ENCODE data around the gene EYS.
"Not testable (repeated sequence)": the region's sequence is repeated elsewhere in the genome, so short reads cannot be mapped to it uniquely, and the experiment has no call there.

EYS gene

DNA sequence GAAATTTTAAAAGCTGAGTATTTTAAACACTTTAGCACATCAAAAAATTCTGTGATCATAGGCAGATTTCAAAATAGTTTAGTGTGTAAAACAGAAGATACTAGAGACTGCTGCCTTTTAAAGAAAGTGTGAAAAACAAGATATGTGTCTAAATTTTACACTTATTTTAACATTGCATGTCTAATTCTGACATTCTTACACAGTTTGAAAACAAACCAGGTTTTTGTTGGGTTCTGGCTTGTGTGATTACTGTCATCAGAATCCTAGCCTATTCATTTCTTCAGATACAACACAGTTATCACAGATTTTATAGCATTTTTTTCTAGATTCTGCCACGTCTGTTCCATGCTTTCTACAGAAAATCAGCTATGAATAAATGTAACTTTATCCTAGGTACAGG is 257.1 kb downstream of the EYS start:
- no peak for DNase-seq

DNA sequence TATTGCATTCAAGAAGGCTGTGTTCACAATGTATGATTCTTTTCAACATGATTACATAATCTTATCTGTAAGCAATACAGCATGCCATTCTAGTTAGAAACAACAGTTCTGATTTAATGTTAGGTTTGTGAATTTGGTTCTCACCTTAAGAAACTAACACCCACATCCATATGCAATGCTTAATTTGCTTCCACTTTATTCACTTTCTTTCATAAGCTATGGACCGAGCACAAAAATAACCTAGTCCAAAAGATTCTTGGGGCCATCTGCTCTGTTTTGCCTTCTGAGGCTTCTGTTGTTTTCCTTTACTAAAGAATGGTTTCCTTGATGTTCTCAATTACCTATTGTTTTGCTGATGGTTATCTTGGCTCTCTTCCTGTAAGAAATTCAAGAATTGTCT is 258.2 kb downstream of the EYS start:
- DNase-seq = no peak

DNA sequence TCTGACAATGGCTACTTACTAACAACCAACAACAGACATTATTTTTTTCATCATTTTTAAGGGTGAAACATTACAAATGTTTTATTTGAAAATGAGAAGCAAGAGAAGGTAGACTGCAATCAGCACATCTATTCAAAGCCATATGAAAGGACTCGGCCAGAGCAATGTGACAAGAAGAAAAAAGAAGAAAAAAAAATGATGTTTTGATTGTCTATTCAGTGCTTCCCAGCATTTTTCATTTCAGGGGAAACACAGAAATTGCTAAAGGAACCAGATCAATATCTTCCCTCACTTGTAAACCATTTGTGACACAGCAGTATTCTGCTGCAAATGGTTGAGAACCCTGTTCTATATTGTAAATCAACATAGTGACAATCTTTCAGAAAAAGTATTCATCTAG is 270.7 kb downstream of the EYS start:
- DNase-seq = no peak

DNA sequence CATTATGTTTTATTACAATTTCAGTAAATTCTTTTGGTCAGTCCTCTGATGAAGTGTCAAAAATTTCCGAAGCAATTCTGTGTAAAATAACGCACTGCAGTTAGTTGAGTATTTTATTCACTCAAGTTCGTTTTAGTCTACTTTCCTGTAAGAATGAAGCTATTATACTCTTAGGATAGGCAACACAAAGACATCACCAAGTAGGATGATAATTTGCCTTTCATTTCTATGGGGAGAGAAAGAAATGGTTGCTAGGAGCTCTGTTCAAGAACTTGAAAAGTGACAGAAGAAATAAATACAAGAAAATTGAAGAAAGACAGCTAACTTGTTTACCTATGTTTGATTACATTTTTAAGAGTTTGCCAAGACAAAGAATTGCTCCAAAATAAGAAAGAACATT is 290.4 kb downstream of the EYS start:
- no peak for DNase-seq

DNA sequence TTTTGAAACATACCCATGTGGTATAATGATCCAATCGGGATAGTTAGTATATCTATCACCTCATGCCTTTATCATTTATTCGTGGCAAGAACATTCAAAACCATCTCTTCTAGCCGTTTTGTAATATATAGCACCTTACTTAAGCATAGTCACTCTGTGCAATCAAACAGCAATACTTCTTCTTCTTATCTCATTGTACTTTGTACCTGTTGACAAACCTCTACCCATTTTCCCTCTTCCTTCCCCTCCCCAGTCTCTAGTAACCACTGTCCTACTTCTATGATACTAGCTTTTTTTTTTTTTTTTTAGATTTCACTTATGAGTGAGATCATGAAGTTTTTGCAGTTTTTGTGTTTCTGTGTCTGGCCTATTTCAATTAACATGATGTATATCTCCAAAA is 296.7 kb downstream of the EYS start:
- DNase-seq = no peak

DNA sequence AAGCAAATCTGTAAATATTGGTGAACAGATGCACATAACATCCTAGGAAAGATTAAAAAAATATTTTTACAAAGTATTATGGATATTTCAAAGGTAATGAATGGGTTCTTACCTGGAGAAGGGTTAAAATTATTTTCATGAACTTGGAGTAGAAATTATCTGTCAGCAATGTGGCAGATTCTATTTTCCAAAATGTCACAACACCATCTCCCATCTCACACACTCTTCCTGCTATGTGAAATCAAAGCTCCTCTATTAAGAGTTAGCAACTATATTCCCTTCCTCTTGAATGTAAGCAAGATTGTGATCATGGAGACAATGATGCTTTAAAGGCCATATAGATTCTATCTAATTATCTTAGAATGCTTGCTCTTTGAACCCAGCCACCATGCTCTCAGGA is 304.5 kb downstream of the EYS start:
- DNase-seq = no peak

DNA sequence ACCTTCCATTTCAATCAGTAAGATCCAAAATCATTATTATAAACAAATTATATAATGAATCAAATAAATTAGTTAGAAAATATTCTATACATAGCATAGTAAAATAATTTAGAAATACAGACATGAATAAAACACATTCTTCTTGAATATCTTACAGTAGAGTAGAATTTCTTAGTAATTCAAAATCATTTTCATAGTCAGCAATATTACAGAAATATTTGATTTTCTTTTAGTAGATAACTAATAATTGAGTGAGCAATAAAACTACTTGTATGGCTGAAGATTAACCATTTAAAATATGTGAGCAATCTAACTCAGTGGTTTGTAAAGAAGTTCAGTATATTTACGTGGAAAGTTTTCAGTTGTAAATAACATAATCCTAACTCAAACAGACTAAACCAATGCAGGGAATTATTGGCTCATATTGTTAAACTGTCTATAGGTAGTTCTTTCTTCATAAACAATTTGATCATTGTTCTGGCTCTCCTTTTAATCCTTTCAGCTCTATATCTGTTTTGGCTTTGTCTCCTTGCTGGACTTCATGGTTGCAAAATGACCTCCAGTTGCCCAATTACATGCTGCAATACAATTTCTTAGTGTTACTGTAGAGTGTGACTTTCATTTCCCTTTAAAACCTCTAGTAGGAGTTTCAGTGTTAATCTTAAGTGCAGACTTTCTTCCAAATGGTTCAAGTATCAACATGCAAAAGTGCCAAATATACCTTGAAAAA is 307.5 kb downstream of the EYS start:
- no peak for DNase-seq

DNA sequence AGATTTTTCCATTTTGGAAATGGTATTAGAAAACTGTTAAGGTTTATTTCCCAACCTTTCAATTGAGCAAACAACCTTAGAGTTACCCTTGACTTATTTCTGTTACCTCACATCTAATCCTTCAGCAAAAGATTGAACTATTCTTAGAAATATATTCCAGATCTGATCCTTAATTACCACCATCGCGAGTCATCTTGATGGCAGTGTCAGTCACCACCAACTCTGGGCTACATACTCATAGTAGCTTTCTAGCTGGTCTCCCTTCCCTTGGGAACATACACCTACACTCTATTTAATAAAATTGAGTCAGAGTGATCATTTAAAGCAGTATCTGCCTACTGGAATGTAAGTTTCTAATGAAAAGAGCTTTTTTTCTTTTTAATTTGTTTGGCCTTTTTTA is 308.2 kb downstream of the EYS start:
- no peak for DNase-seq

DNA sequence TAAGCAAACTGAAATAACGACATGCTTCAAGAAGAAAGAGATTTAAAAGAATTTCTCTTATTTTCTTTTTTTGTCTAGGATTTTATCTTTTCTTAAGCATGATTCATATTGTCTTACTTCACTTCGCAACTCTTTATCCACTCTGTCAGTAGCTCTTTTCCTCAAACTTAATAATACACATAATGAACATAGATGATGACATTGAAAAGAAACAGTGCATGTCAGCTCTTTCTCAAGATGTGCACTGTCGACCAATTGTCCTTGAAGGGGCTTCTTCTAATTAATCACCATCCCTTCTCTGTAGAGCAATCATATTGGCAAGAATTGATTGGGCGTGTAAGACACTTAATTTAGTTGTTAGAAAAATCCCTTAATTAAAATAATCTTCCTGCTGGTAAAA is 356.5 kb downstream of the EYS start:
- DNase-seq = no peak

DNA sequence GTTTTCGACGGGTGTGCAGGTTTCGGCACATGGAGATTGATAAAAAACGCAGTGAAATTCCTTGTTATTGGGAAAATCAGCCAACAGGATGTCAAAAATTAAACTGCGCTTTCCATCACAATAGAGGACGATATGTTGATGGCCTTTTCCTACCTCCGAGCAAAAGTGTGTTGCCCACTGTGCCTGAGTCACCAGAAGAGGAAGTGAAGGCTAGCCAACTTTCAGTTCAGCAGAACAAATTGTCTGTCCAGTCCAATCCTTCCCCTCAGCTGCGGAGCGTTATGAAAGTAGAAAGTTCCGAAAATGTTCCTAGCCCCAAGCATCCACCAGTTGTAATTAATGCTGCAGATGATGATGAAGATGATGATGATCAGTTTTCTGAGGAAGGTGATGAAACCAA is 404.4 kb downstream of the EYS start:
- DNase-seq = not testable (repeated sequence)

DNA sequence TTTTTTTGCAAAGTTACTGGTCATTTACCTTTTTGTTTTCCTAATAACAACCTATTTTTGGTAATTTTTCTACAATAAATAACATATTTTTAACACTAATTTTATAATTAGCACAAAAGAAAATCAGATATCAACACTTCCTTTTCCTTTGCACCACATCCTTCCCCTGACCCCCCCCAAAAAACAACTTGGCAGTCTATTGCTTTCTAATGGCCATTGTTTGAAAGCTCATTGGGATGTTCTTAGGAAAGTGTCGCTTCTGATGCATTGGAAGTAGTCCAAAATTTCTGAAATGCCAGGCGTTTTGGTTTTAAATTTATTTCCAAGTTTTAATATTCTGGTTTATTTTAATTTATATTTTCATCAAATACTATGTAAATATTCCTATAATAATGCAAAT is 407.8 kb downstream of the EYS start:
- DNase-seq = no peak

DNA sequence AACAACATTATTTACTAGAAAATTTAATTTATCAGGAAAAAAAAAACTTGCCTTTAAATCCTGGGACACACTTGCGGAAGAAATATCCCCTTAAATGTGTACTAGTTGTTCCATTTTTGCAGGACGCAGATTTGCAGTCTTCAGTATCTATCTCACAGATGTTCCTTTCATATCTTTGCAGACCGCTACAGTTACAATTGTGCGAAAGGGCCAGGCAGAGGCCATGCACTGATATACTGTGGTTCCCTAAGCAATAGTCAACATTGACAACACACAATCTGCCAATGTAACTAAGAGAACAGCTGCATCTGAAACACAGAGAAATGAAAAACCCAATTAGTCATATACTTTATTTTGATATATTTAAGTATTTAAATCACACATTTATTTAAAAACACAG is 411.2 kb downstream of the EYS start:
- DNase-seq = no peak

DNA sequence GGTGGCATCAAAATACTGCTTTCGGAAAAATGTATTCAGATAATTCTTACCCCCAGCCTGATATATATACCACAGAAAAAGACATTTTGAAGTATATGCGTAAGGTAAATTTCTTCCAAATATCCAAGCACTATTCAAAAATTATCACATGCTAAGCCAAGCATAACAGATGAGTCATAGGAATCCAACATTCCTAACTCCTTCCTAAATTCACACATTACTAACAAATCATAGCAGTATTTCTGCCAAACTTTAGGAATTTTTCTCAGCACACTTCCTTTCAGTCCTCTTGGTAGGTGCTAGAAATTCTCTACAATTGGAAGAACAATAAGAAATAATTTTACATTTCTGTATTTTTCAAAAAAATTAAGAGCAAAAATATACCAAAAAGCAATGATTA is 417.5 kb downstream of the EYS start:
- no peak for DNase-seq

DNA sequence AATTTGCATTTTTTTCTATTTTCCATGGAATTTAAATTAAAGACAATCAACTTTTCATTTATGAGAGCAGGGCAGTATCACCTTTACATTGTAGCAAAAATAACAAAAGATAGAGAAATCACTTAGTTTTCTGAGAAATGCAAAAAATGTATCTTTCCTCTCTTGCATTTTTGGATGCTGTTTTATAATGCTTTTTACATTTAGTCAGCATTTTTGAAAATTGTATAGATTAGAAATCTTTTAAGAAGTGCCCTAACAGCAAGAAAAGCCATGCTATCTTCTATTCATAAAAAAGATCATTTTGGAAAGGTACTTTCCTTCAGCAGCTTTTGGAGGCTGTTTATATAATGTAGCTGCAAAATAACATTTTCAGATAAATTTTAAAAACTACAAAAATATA is 421.8 kb downstream of the EYS start:
- no peak for DNase-seq

DNA sequence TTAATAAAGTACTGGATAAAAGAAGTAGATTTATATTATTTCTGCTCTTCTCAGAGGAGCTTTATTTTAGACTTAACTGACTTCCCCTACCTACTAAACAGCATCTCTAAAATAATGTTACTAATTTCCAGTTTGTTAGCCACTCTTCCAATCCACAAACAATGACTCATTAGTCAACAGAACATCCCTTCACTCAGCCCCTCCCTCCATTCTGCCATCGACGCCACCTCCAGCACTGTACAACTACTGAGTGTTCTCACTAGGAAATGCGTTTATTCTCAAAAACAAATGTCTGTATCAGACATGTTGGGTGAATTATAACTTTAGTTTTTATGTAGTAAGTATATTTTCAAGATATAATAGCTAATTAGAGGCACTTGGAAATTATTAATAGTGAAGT is 427.0 kb downstream of the EYS start:
- DNase-seq = no peak

DNA sequence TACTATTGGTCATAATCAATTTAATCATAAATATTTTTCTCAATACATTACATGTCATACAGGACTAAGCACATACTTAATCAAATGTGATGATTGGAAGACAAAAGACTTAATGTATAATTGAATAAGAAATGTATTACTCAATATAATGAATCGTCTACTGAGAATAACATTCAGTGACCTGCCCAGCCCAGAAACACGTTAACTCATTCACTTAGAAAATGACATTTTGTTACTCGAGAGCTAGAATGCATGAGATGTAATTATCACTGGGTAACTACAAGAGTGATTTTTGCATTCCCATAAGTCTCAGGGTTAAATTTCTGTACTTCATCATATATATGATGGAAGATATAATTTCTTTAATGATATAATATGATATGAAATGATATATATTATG is 444.8 kb downstream of the EYS start:
- DNase-seq = no peak

DNA sequence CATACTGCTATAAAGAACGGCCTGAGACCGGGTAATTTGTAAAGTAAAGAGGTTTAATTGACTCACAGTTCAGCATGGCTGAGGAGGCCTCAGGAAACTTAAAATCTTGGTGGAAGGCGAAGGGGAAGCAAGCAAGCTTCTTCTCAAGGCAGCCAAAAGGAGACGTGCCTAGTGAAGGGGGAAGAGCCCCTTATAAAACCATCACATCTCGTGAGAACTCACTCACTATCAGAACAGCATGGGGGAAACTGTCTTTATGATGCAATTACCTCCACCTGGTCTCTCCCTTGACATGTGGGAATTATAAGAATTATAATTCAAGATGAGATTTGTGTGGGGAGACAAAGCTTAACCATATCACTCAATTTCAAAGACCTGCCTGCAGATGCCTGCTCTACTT is 447.0 kb downstream of the EYS start:
- no peak for DNase-seq

DNA sequence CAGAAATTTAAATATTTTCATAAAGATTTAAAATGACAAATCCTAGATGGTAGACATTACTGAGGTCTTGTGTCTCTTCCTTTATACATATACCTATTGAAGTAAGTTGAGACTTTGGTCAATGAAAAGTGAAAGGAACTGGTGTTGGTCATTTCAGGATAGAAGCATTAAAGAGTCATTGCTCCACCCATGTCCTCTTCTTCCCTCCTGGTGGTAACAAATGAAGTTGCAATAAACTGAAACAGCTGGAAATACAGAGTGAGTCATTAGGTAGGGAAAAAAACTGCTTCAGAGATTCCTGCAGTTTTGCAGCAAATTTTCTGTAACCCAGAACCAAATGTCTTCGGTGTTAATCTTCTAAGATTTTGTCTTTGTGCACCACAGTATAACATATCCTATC is 448.0 kb downstream of the EYS start:
- DNase-seq = no peak

DNA sequence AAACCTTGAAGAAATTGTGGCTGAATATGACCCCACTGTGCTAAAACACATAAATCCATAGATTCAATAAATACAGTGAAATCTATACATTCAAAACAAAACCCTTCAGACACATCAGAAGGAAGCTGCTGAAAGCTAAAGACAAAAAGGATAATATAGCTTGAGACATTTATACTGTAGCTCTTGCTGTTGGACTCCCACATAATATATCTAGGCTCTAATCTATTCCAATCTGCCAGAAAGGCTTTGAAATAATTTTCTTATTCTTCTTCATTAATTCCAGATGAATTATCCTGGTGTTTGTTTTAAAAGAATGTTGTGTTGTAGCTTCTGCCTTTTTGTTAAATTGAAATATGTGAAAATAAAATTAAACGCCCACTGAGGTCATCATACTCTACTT is 454.0 kb downstream of the EYS start:
- DNase-seq = no peak

DNA sequence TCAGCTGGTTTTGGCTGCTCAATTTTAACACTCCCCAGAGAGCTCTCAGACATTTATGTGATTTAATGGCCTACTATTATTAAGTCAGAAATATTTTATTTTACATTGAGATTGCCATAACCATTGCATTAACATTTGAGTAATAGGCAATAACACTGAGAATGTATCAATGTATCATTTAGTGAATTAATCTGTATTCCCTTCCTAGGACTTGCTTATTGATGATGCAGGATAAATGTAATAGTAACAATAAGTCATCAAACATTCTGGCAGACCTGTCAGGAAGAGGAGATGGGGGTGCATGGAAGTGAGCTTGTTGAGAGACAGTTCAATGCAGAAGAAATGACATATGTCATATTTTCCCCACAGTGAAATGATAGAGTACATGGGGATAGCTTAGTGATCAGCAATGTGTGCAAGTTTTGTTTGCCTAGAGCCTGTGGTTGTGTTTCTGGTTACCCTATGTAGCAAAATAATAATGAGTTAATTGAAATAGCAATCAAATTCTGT is 458.9 kb downstream of the EYS start:
- DNase-seq = no peak

DNA sequence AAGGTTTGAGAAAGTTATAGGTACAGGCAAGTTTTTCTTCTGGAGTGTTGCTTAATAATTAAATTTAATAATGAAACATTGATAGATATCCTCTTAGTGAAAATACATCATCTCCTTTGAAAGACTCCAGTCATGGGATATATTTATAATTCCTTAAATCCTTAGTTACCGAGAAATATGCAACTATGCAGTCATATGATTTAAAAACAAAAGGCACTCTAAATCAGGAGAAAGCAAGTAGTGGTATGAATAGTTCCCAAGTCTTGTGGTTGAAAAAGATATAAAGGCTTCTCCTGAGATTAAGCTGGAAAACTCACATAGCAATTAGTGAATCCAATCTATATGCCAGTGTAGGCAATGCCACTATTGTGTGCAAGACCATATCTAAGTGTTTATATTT is 475.4 kb downstream of the EYS start:
- no peak for DNase-seq

DNA sequence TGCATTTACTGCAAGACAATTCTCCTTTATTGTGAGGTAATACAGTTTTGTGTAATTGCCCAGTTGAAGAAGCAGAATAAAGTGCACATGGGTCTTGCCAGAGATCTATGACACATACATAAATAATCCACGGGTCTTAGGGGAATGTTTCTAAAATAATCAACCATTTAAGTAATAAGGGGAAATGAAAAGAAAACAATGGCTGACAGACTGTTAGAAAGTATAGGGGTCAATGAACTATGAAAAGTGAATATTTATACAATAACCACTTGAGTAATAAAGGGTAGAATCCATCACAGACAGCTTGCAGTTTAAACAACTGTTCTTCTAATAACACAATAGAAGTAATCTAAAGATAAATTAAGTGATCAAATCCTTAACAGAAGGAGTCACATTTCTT is 477.2 kb downstream of the EYS start:
- DNase-seq = no peak

DNA sequence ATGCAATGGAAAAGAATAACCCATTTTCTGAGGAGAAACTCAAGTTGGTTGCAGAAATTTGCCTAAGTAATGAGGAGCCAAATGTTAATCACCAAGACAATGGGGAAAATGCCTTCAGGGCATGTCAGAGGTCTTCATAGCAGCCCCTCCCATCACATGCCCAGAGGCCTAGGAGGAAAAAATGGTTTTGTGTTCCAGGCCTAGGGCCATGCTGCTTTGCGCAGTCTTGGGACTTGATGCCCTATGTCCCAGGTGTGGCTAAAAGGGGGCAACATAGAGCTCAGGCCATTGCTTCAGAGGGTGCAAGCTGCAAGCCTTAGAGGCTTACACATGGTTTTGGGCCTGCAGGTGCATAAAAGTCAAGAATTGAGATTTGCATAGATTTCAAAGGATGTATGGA is 485.9 kb downstream of the EYS start:
- DNase-seq = no peak

DNA sequence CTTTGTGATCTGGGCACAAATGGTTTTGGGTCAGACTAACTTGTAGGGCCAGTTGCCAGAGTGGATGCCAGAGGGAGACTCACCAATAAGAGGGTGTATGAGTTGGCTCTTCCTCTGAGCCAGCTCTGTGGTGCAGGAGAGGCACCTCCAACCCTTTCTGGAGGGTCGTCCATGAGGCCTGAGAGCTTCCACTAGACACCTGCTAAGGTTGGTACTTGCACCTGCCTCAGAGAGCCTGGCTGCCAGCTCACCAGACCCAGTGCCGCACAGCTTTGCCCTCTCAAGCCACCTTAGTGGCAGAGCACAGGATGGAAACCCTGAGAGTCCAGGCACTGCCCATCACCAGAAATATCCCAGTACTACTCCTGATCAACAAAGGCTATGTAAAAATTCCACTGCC is 504.3 kb downstream of the EYS start:
- no peak for DNase-seq

DNA sequence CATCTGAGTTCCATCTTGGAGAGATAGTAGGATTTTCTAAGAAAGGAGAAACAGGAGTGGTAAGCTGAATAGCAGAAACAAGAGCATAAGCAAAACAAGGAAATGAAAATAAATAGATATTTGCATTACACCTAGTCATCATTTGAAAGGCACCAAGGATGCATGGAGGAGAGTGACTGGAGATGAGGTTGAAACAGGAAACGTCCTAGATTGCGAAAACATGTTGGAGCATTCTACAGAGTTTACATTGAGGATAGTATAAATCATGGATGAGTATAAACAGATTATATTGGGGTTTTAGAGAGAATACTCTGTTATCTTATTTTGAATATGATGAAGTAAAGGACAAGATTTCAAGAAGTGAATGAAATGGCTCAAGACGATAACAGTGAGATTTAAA is 507.3 kb downstream of the EYS start:
- DNase-seq = no peak

DNA sequence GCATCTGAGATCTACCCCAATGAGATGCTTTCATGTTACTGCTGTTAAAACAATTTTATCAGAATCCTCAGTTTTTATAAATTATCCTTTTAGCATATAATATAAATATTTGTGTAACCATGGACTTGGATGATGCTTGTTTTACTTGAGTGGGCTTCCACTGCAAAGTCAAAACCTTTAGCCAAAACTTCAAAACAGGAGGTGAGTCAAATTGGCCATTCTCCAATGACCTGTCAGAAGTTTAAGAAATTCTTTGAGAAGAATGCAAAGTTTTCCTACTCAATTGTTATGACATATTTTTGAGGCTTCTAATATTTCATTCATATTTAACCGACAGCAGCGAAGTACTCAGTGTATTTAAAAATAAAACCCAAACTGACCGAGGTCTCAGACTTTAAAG is 507.9 kb downstream of the EYS start:
- DNase-seq = no peak
